SK-N-SH (cell line): ENCODE data around the gene DAGLA. TPM values are rescaled to one million over a fixed set of nuclear protein-coding genes. Genes with fewer than 3 reads are reported as not detected.

Source experiments
- CTCF ChIA-PET: fragments of 300-600, 350-600 bp; formaldehyde crosslinking; extraction: SDS; loops from one replicate; lab custom pipeline; 2021; lab: Yijun Ruan, JAX
- POLR2A ChIA-PET: fragments of 350-600 bp; sonication (Branson Sonifier 250); formaldehyde crosslinking; extraction: SDS; loops from one replicate; lab custom pipeline; 2020; ENCODE audit warnings: antibody characterized with exemption, inconsistent platforms; lab: Yijun Ruan, JAX
- DNase-seq: peaks from one replicate; pipeline ENCODE4 v3.0.0; 2012
- H2AFZ ChIP-seq: fragments of 200-600 bp; sonication (generic); 2 replicates; pipeline ENCODE4 v1.8.1; 2016; ENCODE audit warnings: antibody characterized with exemption, mild to moderate bottlenecking, low read depth
- H3F3A ChIP-seq: fragments of 200-600 bp; sonication (generic); replicated peaks from 2 replicates; pipeline ENCODE3; 2016; ENCODE audit warnings: antibody characterized with exemption, mild to moderate bottlenecking; ENCODE audit not compliant: insufficient read depth
- H3K27ac ChIP-seq, 2 experiments: fragments of 200-500 bp in 1 of 2; fragments of 200-600 bp in 1 of 2; sonication (Bioruptor generic) in 1 of 2; sonication (generic), shearing (Covaris generic) in 1 of 2; 2 replicates each; pipeline versions ENCODE4 v1.5.1 to v1.6.1; 2014 to 2016; ENCODE audit warnings: low read depth in 2 of 2, inconsistent platforms in 1 of 2, low read length in 1 of 2, mild to moderate bottlenecking in 1 of 2, mixed read lengths in 1 of 2
- H3K27me3 ChIP-seq: fragments of 200-600 bp; sonication (generic), shearing (Covaris generic); 2 replicates; pipeline ENCODE4 v1.6.1; 2016; ENCODE audit warnings: mixed run types; ENCODE audit not compliant: insufficient read depth
- H3K36me3 ChIP-seq, 2 experiments: fragments of 200-500 bp in 1 of 2; fragments of 200-600 bp in 1 of 2; sonication (Bioruptor generic) in 1 of 2; sonication (generic) in 1 of 2; replicated peaks in 1 of 2; 2 replicates each; pipeline versions ENCODE3 to v1.5.1; 2014 to 2016; ENCODE audit warnings: low read length in 1 of 2, mild to moderate bottlenecking in 1 of 2; ENCODE audit not compliant: insufficient read depth in 2 of 2, control insufficient read depth in 1 of 2
- H3K4me1 ChIP-seq, 2 experiments: fragments of 200-500 bp in 1 of 2; fragments of 200-600 bp in 1 of 2; sonication (Bioruptor generic) in 1 of 2; sonication (generic), shearing (Covaris generic) in 1 of 2; 2 replicates each; pipeline versions ENCODE4 v1.5.1 to v1.6.1; 2014 to 2016; ENCODE audit warnings: low read depth in 1 of 2, low read length in 1 of 2, mixed run types in 1 of 2; ENCODE audit not compliant: insufficient read depth in 2 of 2, control insufficient read depth in 1 of 2
- H3K4me2 ChIP-seq: fragments of 200-600 bp; sonication (generic), shearing (Covaris generic); 2 replicates; pipeline ENCODE4 v1.6.1; 2017; ENCODE audit warnings: mixed run types
- H3K4me3 ChIP-seq, 2 experiments: fragments of 200-500 bp in 1 of 2; fragments of 200-600 bp in 1 of 2; sonication (Bioruptor generic) in 1 of 2; sonication (generic), shearing (Covaris generic) in 1 of 2; 2 replicates each; pipeline versions ENCODE4 v1.5.1 to v1.8.1; 2014 to 2016; ENCODE audit warnings: low read depth in 2 of 2, inconsistent platforms in 1 of 2, low read length in 1 of 2, mild to moderate bottlenecking in 1 of 2, mixed read lengths in 1 of 2, moderate library complexity in 1 of 2
- H3K79me2 ChIP-seq: fragments of 200-600 bp; sonication (generic); 2 replicates; pipeline ENCODE4 v1.8.1; 2017; ENCODE audit warnings: mild to moderate bottlenecking; ENCODE audit not compliant: insufficient read depth
- H3K9ac ChIP-seq: fragments of 200-600 bp; sonication (generic); 2 replicates; pipeline ENCODE4 v1.6.1; 2017; ENCODE audit warnings: mixed run types
- H3K9me2 ChIP-seq: fragments of 200-600 bp; sonication (generic); 2 replicates; pipeline ENCODE4 v1.6.1; 2017; ENCODE audit warnings: mixed run types
- H3K9me3 ChIP-seq: fragments of 200-600 bp; sonication (generic); 2 replicates; pipeline ENCODE4 v1.6.1; 2017; ENCODE audit warnings: mixed run types, mild to moderate bottlenecking, moderate library complexity
- H4K20me1 ChIP-seq: fragments of 200-600 bp; sonication (generic); 2 replicates; pipeline ENCODE4 v1.6.1; 2017; ENCODE audit warnings: mild to moderate bottlenecking, mixed run types; ENCODE audit not compliant: insufficient read depth
- EP300 ChIP-seq, 2 experiments: IDR thresholded peaks; 2 replicates each; pipeline versions ENCODE4 v1.4.0 to v1.6.1; 2012; ENCODE audit warnings: borderline replicate concordance in 1 of 2, low read depth in 1 of 2, low read length in 1 of 2
- EZH2phosphoT487 ChIP-seq: fragments of 200-600 bp; sonication (generic); IDR thresholded peaks from 2 replicates; pipeline ENCODE4 v1.6.1; 2017; ENCODE audit warnings: low read depth, mixed run types, mild to moderate bottlenecking, antibody characterized with exemption, moderate library complexity, borderline replicate concordance
- GATA2 ChIP-seq: sonication (generic); formaldehyde crosslinking; IDR thresholded peaks from 2 replicates; pipeline ENCODE4 v1.5.0; 2020; ENCODE audit warnings: mild to moderate bottlenecking, missing genetic modification reagents
- MXI1 ChIP-seq: IDR thresholded peaks from 2 replicates; pipeline ENCODE4 v1.6.1; 2012; ENCODE audit warnings: mild to moderate bottlenecking, low read depth, low read length, improper control_type of control experiment
- NRF1 ChIP-seq: IDR thresholded peaks from 2 replicates; pipeline ENCODE4 v1.6.1; 2012; ENCODE audit warnings: low read depth, mild to moderate bottlenecking, low read length
- PBX3 ChIP-seq: IDR thresholded peaks from 2 replicates; pipeline ENCODE4; 2012
- RCOR1 ChIP-seq: fragments of 150-350 bp; IDR thresholded peaks from 2 replicates; pipeline ENCODE4 v1.6.1; 2017; ENCODE audit warnings: antibody characterized with exemption, low read length
- RXRA ChIP-seq: IDR thresholded peaks from 2 replicates; pipeline ENCODE4 v1.4.0; 2012; ENCODE audit warnings: low read depth, mild to moderate bottlenecking, borderline replicate concordance
- SIN3A ChIP-seq: IDR thresholded peaks from 2 replicates; pipeline ENCODE4 v1.6.1; 2012; ENCODE audit warnings: low read depth, mild to moderate bottlenecking, low read length, moderate library complexity, borderline replicate concordance
- TAF1 ChIP-seq: IDR thresholded peaks from 2 replicates; pipeline ENCODE4 v1.6.1; 2012; ENCODE audit warnings: low read depth, mild to moderate bottlenecking, low read length, moderate library complexity, borderline replicate concordance
- WGBS: methylation state at CpG from one replicate; pipeline ENCODE4 v1.1.6; 2017; ENCODE audit warnings: low lambda C conversion rate; 5-methylcytosine and 5-hydroxymethylcytosine counted together
- polyA plus RNA-seq, 3 experiments: library from polyadenylated mRNA; depleted of rRNA; stranded (reverse); fragments of >200 nt; gene quantifications; 2 replicates each; pipeline ENCODE4 v1.2.3, GENCODE V29; 2012

DAGLA gene
- polyA plus RNA-seq, 1 of the 3 experiments (the other 2 are of a cell fraction), result 3.3 TPM

- H3K9ac ChIP-seq, result no peak overlapping the region
- no peaks in the 10 kb centered on the region for H3K9me3 ChIP-seq
- H3K27ac ChIP-seq, result no peak overlapping the region
- DNase-seq, result no peak
- no peak overlapping the region for H3K4me2 ChIP-seq
- no peaks in the 10 kb centered on the region for H3K9me2 ChIP-seq
- peaks cover 8 to 21% of the 10 kb centered on the region in 2 experiments; a peak in 2 of 4 replicates for H3K4me1 ChIP-seq
- H3K4me3 ChIP-seq, result no peak overlapping the region
- H3K79me2 ChIP-seq, result no peaks in the 10 kb centered on the region; the same call in 1 of the 2 replicates
- no peaks in the 10 kb centered on the region for H3F3A ChIP-seq
- TF ChIP-seq GATA2 (CRISPR knock-in tag) (no peak), MXI1 (no peak), SIN3A (no peak), NRF1 (no peak), EZH2phosphoT487 (no peak), RCOR1 (no peak), RXRA (no peak), TAF1 (no peak), EP300 (IDR thresholded peaks at IDR 0.05; ENCODE audit: borderline replicate concordance in 1 of 2, low read depth in 1 of 2, low read length in 1 of 2) (no peak)
- no peak overlapping the region for H2AFZ ChIP-seq
- H3K27me3 ChIP-seq, result no peaks in the 10 kb centered on the region
- ChIA-PET CTCF (interaction anchor here (1.0 to 8.9 kb wide), 10 partner anchors 14 to 334 kb away, joined by 3 to 64 read pairs (median 4); partner anchors contain the start of gene DAGLA), POLR2A (no interaction called here)
- WGBS, result no CpG with 5 or more reads among the region's 12 CpGs
- H3K36me3 ChIP-seq, result peaks cover 0 to 16% of the 10 kb centered on the region in 2 experiments
- H4K20me1 ChIP-seq, result no peaks in the 10 kb centered on the region
Measured at GRCh38 chr11:61719978-61720377, 39.8 kb downstream of the DAGLA start.

- Histone ChIP-seq H3F3A (no peaks in the 10 kb centered on the region), H3K79me2 (no peaks in the 10 kb centered on the region; the same call in 1 of the 2 replicates), H3K4me1 (peaks cover 8 to 21% of the 10 kb centered on the region in 2 experiments; a peak in 2 of 4 replicates), H4K20me1 (no peaks in the 10 kb centered on the region), H3K4me2 (no peak overlapping the region), H3K27ac (no peak overlapping the region), H3K9me3 (no peaks in the 10 kb centered on the region), H3K9ac (no peak overlapping the region)
- ChIA-PET CTCF (interaction anchor here (1.4 to 8.9 kb wide), 3 partner anchors 13 to 335 kb away, joined by 3 to 64 read pairs (median 8); no protein-coding TSS in a partner anchor), POLR2A (no interaction called here)
- 95% methylated on average over 6 of the region's 20 CpGs for WGBS
- DNase-seq, result no peak
- TF ChIP-seq PBX3, result no peak
- no peak for TF ChIP-seq MXI1
- TF ChIP-seq, all 33 proteins: peak for 0
- no peak overlapping the region for H3K4me3 ChIP-seq
- no peaks in the 10 kb centered on the region for H3K27me3 ChIP-seq
- H2AFZ ChIP-seq, result no peak overlapping the region
- no peaks in the 10 kb centered on the region for H3K9me2 ChIP-seq
- peaks cover 0 to 19% of the 10 kb centered on the region in 2 experiments for H3K36me3 ChIP-seq
Measured at GRCh38 chr11:61720597-61720996, 40.4 kb downstream of the DAGLA start.
